SK-N-SH treated with all-trans-retinoic acid at 6 μM for 48 hours (cell line): ENCODE measurements around the gene OPA3.

Experiments
- ATAC-seq: fragments of 200-7000 bp; cut with Tn5 transposase; 3 replicates; pipeline ENCODE4 v1.9.1; 2020; ENCODE audit warnings: mild to moderate bottlenecking, moderate library complexity
- BACH2 ChIP-seq: fragments of 250-450 bp; sonication (Bioruptor Pico); IDR thresholded peaks from 2 replicates; pipeline ENCODE4 v1.9.0; 2021; ENCODE audit warnings: mild to moderate bottlenecking, borderline replicate concordance
- ESRRG ChIP-seq: fragments of 250-450 bp; sonication (Bioruptor Pico); IDR thresholded peaks from 2 replicates; pipeline ENCODE4 v1.6.1; 2021; ENCODE audit warnings: mild to moderate bottlenecking
- GLIS3 ChIP-seq: fragments of 250-450 bp; sonication (Bioruptor Pico); IDR thresholded peaks from 2 replicates; pipeline ENCODE4 v1.5.0; 2020; ENCODE audit warnings: mild to moderate bottlenecking, moderate library complexity
- ISL1 ChIP-seq: fragments of 250-450 bp; sonication (Bioruptor Pico); IDR thresholded peaks from 2 replicates; pipeline ENCODE4 v2.1.2; 2022; ENCODE audit warnings: mild to moderate bottlenecking, moderate library complexity
- OSR1 ChIP-seq: fragments of 250-450 bp; sonication (Bioruptor Pico); IDR thresholded peaks from 2 replicates; pipeline ENCODE4 v1.8.0; 2022; ENCODE audit warnings: moderate library complexity, mild to moderate bottlenecking, inconsistent platforms
- PPARA ChIP-seq: fragments of 250-450 bp; sonication (Bioruptor Pico); IDR thresholded peaks from 2 replicates; pipeline ENCODE4 v1.5.0; 2020; ENCODE audit warnings: mild to moderate bottlenecking, borderline replicate concordance
- RARB ChIP-seq: fragments of 250-450 bp; sonication (Bioruptor Pico); IDR thresholded peaks from 2 replicates; pipeline ENCODE4 v1.8.0; 2021; ENCODE audit warnings: mild to moderate bottlenecking, moderate library complexity
- SNAI2 ChIP-seq: fragments of 250-450 bp; sonication (Bioruptor Pico); IDR thresholded peaks from 2 replicates; pipeline ENCODE4 v1.5.0; 2020; ENCODE audit warnings: mild to moderate bottlenecking, moderate library complexity
- TOX ChIP-seq: fragments of 250-450 bp; sonication (Bioruptor Pico); IDR thresholded peaks from 2 replicates; pipeline ENCODE4 v1.8.0; 2021; ENCODE audit warnings: mild to moderate bottlenecking, moderate library complexity, borderline replicate concordance
- ZC3H10 ChIP-seq: fragments of 250-450 bp; sonication (Bioruptor Pico); IDR thresholded peaks from 2 replicates; pipeline ENCODE4 v1.5.1; 2021; ENCODE audit warnings: mild to moderate bottlenecking, moderate library complexity
- ZFP3 ChIP-seq: fragments of 250-450 bp; sonication (Bioruptor Pico); IDR thresholded peaks from 2 replicates; pipeline ENCODE4 v1.5.0; 2020; ENCODE audit warnings: mild to moderate bottlenecking, moderate library complexity
- ZFP30 ChIP-seq: fragments of 450-650 bp; formaldehyde crosslinking; IDR thresholded peaks from 2 replicates; pipeline ENCODE4 v1.5.0; 2022; ENCODE audit warnings: mild to moderate bottlenecking, moderate library complexity
- ZNF565 ChIP-seq: fragments of 450-650 bp; formaldehyde crosslinking; conservative IDR thresholded peaks from 2 replicates; pipeline ENCODE4 v1.5.0; 2020; ENCODE audit warnings: low read depth, mild to moderate bottlenecking, moderate library complexity
- ZNF70 ChIP-seq: fragments of 450-650 bp; formaldehyde crosslinking; IDR thresholded peaks from 2 replicates; pipeline ENCODE4 v1.5.0; 2020; ENCODE audit warnings: mild to moderate bottlenecking, moderate library complexity
- ZNF8 ChIP-seq: fragments of 450-650 bp; formaldehyde crosslinking; IDR thresholded peaks from 2 replicates; pipeline ENCODE4 v1.5.0; 2020; ENCODE audit warnings: mild to moderate bottlenecking, moderate library complexity
- TF ChIP-seq, protein P1 (sequence below): fragments of 250-450 bp; sonication (Bioruptor Pico); IDR thresholded peaks from 2 replicates; pipeline ENCODE4 v1.5.1; 2021; ENCODE audit warnings: mild to moderate bottlenecking, moderate library complexity
- TF ChIP-seq, protein P2 (sequence below): fragments of 250-450 bp; sonication (Bioruptor Pico); IDR thresholded peaks from 2 replicates; pipeline ENCODE4 v1.5.0; 2020; ENCODE audit warnings: mild to moderate bottlenecking, moderate library complexity
- TF ChIP-seq, protein P3 (sequence below): fragments of 250-450 bp; sonication (Bioruptor Pico); IDR thresholded peaks from 2 replicates; pipeline ENCODE4 v1.5.1; 2020; ENCODE audit warnings: low read depth, mild to moderate bottlenecking, moderate library complexity
- TF ChIP-seq, protein P4 (sequence below): fragments of 250-450 bp; sonication (Bioruptor Pico); IDR thresholded peaks from 2 replicates; pipeline ENCODE4 v1.8.0; 2021; ENCODE audit warnings: low read depth, mild to moderate bottlenecking, moderate library complexity, borderline replicate concordance
- TF ChIP-seq, protein P5 (sequence below): fragments of 250-450 bp; sonication (Bioruptor Pico); IDR thresholded peaks from 2 replicates; pipeline ENCODE4 v1.8.0; 2020; ENCODE audit warnings: mild to moderate bottlenecking, moderate library complexity, borderline replicate concordance

Gene OPA3

DNA sequence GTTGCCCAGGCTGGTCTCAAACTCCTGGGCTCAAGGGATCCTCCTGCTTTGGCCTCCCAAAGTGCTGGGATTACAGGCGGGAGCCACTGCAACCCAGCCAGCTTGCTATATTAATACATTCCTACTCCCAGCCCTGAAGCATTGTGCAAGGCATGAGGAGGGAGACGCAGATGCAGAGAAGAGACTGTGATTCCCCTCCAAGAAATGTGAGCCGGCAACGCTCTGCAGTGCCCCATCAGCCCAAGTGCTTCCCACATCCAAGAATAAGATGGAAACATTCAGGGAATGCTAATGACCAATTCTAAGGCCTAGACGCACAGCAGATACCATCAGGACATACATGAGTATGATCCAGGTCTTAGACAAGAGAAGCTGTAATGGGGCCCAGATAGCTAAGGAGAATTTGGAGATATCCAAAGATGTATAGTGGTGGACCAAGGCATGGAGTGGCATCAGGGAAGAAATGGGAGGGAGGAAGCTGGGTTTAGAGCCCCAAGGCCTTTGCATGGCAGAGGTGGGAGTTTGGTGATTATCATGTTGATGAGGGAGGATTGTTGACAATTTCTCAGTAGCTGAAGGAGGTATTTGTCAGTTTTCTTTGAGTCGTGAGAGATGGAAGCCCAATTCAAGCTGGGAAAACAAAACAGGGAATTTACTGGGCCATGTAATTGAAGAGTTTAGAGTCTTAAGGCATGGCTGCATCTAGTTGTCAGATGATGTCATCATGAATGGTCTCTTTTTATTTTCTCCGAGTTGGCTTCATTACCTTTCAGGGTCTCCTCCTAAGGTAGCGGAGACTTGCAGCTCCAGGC lies 83.5 kb downstream of the OPA3 start:
- no peak for ATAC-seq
- TF ChIP-seq ZNF8 (CRISPR knock-in tag), result no peak
- TF ChIP-seq ZFP3, result no peak
- TF ChIP-seq ISL1, result no peak
- TF ChIP-seq, protein P1, sequence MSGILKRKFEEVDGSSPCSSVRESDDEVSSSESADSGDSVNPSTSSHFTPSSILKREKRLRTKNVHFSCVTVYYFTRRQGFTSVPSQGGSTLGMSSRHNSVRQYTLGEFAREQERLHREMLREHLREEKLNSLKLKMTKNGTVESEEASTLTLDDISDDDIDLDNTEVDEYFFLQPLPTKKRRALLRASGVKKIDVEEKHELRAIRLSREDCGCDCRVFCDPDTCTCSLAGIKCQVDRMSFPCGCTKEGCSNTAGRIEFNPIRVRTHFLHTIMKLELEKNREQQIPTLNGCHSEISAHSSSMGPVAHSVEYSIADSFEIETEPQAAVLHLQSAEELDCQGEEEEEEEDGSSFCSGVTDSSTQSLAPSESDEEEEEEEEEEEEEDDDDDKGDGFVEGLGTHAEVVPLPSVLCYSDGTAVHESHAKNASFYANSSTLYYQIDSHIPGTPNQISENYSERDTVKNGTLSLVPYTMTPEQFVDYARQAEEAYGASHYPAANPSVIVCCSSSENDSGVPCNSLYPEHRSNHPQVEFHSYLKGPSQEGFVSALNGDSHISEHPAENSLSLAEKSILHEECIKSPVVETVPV (CRISPR knock-in tag), result no peak
- TF ChIP-seq, protein P2, sequence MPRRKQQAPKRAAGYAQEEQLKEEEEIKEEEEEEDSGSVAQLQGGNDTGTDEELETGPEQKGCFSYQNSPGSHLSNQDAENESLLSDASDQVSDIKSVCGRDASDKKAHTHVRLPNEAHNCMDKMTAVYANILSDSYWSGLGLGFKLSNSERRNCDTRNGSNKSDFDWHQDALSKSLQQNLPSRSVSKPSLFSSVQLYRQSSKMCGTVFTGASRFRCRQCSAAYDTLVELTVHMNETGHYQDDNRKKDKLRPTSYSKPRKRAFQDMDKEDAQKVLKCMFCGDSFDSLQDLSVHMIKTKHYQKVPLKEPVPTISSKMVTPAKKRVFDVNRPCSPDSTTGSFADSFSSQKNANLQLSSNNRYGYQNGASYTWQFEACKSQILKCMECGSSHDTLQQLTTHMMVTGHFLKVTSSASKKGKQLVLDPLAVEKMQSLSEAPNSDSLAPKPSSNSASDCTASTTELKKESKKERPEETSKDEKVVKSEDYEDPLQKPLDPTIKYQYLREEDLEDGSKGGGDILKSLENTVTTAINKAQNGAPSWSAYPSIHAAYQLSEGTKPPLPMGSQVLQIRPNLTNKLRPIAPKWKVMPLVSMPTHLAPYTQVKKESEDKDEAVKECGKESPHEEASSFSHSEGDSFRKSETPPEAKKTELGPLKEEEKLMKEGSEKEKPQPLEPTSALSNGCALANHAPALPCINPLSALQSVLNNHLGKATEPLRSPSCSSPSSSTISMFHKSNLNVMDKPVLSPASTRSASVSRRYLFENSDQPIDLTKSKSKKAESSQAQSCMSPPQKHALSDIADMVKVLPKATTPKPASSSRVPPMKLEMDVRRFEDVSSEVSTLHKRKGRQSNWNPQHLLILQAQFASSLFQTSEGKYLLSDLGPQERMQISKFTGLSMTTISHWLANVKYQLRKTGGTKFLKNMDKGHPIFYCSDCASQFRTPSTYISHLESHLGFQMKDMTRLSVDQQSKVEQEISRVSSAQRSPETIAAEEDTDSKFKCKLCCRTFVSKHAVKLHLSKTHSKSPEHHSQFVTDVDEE (CRISPR knock-in tag), result no peak
- TF ChIP-seq ZNF70, result no peak
- no peak for TF ChIP-seq SNAI2 (CRISPR knock-in tag)
- TF ChIP-seq, all 23 proteins: peak for 0

DNA sequence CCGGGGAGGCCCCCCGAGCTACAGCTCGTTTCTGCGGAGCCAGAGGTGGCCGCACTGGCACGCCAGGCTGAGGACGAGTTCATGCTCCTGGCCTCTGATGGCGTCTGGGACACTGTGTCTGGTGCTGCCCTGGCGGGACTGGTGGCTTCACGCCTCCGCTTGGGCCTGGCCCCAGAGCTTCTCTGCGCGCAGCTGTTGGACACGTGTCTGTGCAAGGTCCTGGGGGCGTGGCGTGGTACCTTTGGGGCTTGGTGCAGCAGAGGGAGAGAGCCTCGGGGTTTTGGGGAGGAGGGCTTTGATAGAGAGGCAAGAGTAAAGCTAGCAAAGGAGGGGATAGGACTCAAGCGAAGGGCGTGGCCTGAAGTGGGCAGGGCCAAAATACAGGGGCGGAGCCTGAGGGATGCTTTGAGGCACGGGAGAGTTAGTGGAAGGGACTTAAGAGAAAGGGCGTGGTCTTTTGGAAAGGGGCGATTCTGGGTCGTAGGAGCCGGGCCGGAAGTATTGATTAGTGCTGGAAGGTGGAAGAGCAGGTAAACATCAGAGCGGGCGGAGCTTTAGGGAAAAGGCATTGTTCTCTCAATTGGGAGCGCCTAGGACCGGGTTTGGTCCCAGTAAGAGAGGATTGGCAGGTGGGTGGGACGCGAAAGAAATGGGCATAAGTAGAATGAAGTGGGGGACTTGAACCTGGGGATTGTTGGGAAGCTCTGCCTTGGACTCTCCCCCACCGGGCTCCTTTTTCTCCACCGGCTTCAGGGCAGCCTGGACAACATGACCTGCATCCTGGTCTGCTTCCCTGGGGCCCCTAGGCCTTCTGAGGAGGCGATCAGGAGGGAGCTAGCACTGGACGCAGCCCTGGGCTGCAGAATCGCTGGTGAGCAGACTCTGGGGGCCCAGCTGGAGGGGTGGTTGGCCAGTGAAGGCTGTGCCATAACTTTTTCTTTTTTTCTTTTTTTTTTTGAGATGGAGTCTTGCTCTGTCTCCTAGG lies 85.1 kb downstream of the OPA3 start:
- peak; percentile 45 for ATAC-seq
- no peak for TF ChIP-seq ZNF8 (CRISPR knock-in tag)
- TF ChIP-seq ZNF565 (CRISPR knock-in tag), result no peak

DNA sequence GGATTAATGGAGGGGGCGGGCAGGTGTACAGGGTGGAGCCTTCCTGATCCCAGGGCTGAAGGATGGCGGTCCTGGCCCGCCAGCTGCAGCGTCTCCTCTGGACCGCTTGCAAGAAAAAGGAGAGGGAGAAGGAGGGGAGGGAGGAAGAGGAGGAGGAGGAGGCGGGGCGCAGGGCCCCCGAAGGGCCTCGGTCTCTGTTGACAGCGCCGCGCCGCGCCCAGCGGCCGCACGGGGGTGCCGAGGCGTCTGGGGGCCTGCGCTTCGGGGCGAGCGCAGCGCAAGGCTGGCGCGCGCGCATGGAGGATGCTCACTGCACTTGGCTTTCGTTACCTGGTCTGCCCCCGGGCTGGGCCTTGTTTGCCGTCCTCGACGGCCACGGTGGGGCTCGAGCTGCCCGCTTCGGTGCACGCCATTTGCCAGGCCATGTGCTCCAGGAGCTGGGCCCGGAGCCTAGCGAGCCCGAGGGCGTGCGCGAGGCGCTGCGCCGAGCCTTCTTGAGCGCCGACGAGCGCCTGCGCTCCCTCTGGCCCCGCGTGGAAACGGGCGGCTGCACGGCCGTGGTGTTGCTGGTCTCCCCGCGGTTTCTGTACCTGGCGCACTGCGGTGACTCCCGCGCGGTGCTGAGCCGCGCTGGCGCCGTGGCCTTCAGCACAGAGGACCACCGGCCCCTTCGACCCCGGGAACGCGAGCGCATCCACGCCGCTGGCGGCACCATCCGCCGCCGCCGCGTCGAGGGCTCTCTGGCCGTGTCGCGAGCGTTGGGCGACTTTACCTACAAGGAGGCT lies 86.0 kb downstream of the OPA3 start, which contains the start of gene PPM1N:
TSS of gene PPM1N (plus strand) at position 33 of the 785 bp plus-strand sequence. CDS start at position 63, 30 bp downstream.
- ATAC-seq, result no peak
- TF ChIP-seq, protein P3, sequence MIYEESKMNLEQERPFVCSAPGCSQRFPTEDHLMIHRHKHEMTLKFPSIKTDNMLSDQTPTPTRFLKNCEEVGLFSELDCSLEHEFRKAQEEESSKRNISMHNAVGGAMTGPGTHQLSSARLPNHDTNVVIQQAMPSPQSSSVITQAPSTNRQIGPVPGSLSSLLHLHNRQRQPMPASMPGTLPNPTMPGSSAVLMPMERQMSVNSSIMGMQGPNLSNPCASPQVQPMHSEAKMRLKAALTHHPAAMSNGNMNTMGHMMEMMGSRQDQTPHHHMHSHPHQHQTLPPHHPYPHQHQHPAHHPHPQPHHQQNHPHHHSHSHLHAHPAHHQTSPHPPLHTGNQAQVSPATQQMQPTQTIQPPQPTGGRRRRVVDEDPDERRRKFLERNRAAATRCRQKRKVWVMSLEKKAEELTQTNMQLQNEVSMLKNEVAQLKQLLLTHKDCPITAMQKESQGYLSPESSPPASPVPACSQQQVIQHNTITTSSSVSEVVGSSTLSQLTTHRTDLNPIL, result no peak
- TF ChIP-seq ZFP30 (CRISPR knock-in tag), result no peak
- no peak for TF ChIP-seq GLIS3 (CRISPR knock-in tag)
- TF ChIP-seq ZC3H10 (CRISPR knock-in tag), result no peak
- TF ChIP-seq, protein P2 (CRISPR knock-in tag), result no peak
- TF ChIP-seq ZNF70, result no peak
- TF ChIP-seq ZFP3, result no peak
- no peak for TF ChIP-seq RARB (CRISPR knock-in tag)
- no peak for TF ChIP-seq OSR1 (CRISPR knock-in tag)
- TF ChIP-seq PPARA (CRISPR knock-in tag), result no peak
- TF ChIP-seq, protein P1 (CRISPR knock-in tag), result no peak
- no peak for TF ChIP-seq TOX
- no peak for TF ChIP-seq BACH2
- TF ChIP-seq, protein P4, sequence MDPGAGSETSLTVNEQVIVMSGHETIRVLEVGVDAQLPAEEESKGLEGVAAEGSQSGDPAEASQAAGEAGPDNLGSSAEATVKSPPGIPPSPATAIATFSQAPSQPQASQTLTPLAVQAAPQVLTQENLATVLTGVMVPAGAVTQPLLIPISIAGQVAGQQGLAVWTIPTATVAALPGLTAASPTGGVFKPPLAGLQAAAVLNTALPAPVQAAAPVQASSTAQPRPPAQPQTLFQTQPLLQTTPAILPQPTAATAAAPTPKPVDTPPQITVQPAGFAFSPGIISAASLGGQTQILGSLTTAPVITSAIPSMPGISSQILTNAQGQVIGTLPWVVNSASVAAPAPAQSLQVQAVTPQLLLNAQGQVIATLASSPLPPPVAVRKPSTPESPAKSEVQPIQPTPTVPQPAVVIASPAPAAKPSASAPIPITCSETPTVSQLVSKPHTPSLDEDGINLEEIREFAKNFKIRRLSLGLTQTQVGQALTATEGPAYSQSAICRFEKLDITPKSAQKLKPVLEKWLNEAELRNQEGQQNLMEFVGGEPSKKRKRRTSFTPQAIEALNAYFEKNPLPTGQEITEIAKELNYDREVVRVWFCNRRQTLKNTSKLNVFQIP (CRISPR knock-in tag), result no peak
- no peak for TF ChIP-seq ZNF8 (CRISPR knock-in tag)
- no peak for TF ChIP-seq ESRRG (CRISPR knock-in tag)
- TF ChIP-seq, protein P5, sequence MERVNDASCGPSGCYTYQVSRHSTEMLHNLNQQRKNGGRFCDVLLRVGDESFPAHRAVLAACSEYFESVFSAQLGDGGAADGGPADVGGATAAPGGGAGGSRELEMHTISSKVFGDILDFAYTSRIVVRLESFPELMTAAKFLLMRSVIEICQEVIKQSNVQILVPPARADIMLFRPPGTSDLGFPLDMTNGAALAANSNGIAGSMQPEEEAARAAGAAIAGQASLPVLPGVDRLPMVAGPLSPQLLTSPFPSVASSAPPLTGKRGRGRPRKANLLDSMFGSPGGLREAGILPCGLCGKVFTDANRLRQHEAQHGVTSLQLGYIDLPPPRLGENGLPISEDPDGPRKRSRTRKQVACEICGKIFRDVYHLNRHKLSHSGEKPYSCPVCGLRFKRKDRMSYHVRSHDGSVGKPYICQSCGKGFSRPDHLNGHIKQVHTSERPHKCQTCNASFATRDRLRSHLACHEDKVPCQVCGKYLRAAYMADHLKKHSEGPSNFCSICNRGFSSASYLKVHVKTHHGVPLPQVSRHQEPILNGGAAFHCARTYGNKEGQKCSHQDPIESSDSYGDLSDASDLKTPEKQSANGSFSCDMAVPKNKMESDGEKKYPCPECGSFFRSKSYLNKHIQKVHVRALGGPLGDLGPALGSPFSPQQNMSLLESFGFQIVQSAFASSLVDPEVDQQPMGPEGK (CRISPR knock-in tag), result no peak
- no peak for TF ChIP-seq ISL1
